SJSA1 (cell line): Measurements from ENCODE around the gene HMGN5. TPM values are rescaled to one million over a fixed set of nuclear protein-coding genes. Genes with fewer than 3 reads are reported as not detected.

Source experiments
- DNase-seq, 2 experiments: peaks; one replicate each; pipeline ENCODE4 v3.0.0-alpha.2; 2015 to 2020; ENCODE audit warnings: low spot score in 2 of 2, low read depth in 1 of 2
- H3K27ac ChIP-seq: fragments of 250-450 bp; sonication (Bioruptor Pico); 2 replicates; pipeline ENCODE4 v1.5.1; 2020; ENCODE audit warnings: mild to moderate bottlenecking, moderate library complexity
- H3K27me3 ChIP-seq: fragments of 250-450 bp; sonication (Bioruptor Pico); replicated peaks from 2 replicates; pipeline ENCODE4 v1.5.1; 2020; ENCODE audit warnings: mild to moderate bottlenecking, moderate library complexity
- H3K36me3 ChIP-seq: fragments of 250-450 bp; sonication (Bioruptor Pico); 2 replicates; pipeline ENCODE4 v1.5.1; 2020; ENCODE audit warnings: mild to moderate bottlenecking
- H3K4me1 ChIP-seq: fragments of 250-450 bp; sonication (Bioruptor Pico); replicated peaks from 2 replicates; pipeline ENCODE4 v1.6.1; 2021; ENCODE audit warnings: mild to moderate bottlenecking
- H3K4me3 ChIP-seq: fragments of 250-450 bp; sonication (Bioruptor Pico); 2 replicates; pipeline ENCODE4 v1.5.1; 2020; ENCODE audit warnings: mild to moderate bottlenecking
- H3K9me3 ChIP-seq: fragments of 250-450 bp; sonication (Bioruptor Pico); replicated peaks from 2 replicates; pipeline ENCODE4 v1.5.1; 2020; ENCODE audit warnings: mild to moderate bottlenecking
- total RNA-seq: library from RNA; depleted of rRNA; stranded (reverse); fragments of >200 nt; shearing (Covaris generic); gene quantifications from 2 replicates; pipeline ENCODE4 v1.2.3, GENCODE V29; 2014

HMGN5 gene
- total RNA-seq, 1 experiment from 2014 or later = 1.1 TPM

- Histone ChIP-seq H3K4me1 (no peaks in the 10 kb centered on the region), H3K27ac (peak overlapping the region; percentile 82), H3K36me3 (no peaks in the 10 kb centered on the region), H3K4me3 (peak overlapping the region; percentile 46), H3K27me3 (no peaks in the 10 kb centered on the region), H3K9me3 (no peaks in the 10 kb centered on the region)
- peak in 1 of 2 experiments; percentile 12 for DNase-seq
These were observed 725 bp upstream of the HMGN5 start for GRCh38 chrX:81202456-81202819.

GRCh38 chrX:81201071-81201470 is 642 bp downstream of the HMGN5 start:
- Histone ChIP-seq H3K4me1 (no peaks in the 10 kb centered on the region), H3K4me3 (peak overlapping the region; percentile 46), H3K27me3 (no peaks in the 10 kb centered on the region), H3K36me3 (no peaks in the 10 kb centered on the region), H3K27ac (peak overlapping the region; percentile 82), H3K9me3 (no peaks in the 10 kb centered on the region)
- DNase-seq = peak in 1 of 2 experiments; percentile 9

- Histone ChIP-seq H3K27ac (no peak overlapping the region), H3K4me1 (no peaks in the 10 kb centered on the region), H3K9me3 (no peaks in the 10 kb centered on the region), H3K27me3 (no peaks in the 10 kb centered on the region), H3K4me3 (no peak overlapping the region), H3K36me3 (no peaks in the 10 kb centered on the region)
- peak; percentile 24 to 42 for DNase-seq
These were observed 6.0 kb downstream of the HMGN5 start for GRCh38 chrX:81195712-81196111.

- Histone ChIP-seq H3K4me3 (no peak overlapping the region), H3K9me3 (no peaks in the 10 kb centered on the region), H3K27ac (no peak overlapping the region), H3K4me1 (no peaks in the 10 kb centered on the region), H3K27me3 (no peaks in the 10 kb centered on the region), H3K36me3 (no peaks in the 10 kb centered on the region)
- no peak for DNase-seq
These were observed 6.5 kb downstream of the HMGN5 start for GRCh38 chrX:81195259-81195658.

DNA sequence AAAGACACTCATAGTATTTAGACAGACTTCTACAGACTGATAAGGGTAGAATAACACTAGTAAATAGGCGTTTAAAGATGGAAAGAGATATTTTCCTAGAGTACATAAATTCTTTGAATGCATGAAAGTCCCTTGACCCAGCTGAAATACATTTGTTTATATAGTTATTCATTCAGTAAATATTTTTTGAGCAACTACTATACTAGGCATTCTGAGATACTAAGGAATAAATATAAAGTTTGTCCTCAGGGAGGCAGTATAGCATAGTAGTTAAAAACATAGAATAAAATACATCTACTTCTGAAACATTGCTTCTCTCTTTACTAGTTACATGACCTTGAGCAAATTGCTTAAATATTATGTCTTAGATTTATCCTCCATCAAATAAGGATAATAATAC is 27.4 kb downstream of the HMGN5 start:
- no peaks in the 10 kb centered on the region for H3K36me3 ChIP-seq
- H3K27ac ChIP-seq = no peak overlapping the region
- peak in 1 of 2 experiments; percentile 18 for DNase-seq
- no peaks in the 10 kb centered on the region for H3K9me3 ChIP-seq
- H3K27me3 ChIP-seq = no peaks in the 10 kb centered on the region
- H3K4me1 ChIP-seq = no peaks in the 10 kb centered on the region
- H3K4me3 ChIP-seq = no peak overlapping the region

- Histone ChIP-seq H3K27me3 (no peaks in the 10 kb centered on the region), H3K4me3 (no peak overlapping the region), H3K4me1 (no peaks in the 10 kb centered on the region), H3K9me3 (no peaks in the 10 kb centered on the region), H3K36me3 (no peaks in the 10 kb centered on the region), H3K27ac (no peak overlapping the region)
- no peak for DNase-seq
These were observed 33.3 kb downstream of the HMGN5 start for GRCh38 chrX:81168391-81168790.

DNA sequence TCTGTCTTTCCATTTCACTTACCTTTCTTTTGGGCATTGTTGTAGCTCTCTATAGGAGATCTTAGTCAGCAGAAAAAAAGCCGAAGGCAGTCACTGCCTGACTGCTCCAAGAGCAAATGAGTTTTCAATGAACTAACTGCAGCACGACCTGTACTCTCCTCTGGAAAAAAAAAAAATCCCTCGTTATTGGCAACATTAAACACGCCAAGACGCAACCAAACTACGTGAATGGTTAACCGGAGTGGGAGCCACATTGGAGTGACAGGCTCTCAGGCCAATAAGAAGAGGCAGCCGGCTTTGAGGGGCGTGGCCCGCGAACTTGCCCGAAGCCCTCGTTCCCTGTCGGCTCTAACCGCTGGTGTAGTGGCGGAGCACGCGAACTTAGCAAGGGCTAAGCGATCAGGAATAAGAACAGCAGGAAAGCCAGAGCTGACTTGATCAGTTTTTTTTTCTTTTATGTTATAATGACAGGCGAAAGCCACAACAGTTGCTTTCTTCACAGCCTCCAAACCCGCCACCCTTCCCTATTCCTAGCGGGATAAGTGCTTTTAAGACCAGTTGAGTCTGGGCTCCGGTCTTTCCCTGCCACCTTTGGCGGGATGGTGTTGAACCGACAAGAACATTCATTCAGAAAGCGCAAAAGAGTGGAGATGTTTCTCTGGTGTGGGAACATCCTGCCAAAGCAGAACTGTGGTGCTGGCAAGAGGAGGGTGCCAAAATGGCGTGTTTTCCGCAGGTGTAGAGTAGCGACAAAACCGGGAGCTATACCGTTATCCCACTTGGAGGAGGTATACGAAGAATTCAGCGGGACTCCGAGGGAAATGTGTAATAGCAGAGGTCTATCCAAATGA is 80.0 kb downstream of the HMGN5 start:
- Histone ChIP-seq H3K9me3 (no peaks in the 10 kb centered on the region), H3K4me3 (peak overlapping the region; percentile 39), H3K27me3 (no peaks in the 10 kb centered on the region), H3K4me1 (no peaks in the 10 kb centered on the region), H3K27ac (no peak overlapping the region), H3K36me3 (no peaks in the 10 kb centered on the region)
- peak; percentile 76 to 84 for DNase-seq

DNA sequence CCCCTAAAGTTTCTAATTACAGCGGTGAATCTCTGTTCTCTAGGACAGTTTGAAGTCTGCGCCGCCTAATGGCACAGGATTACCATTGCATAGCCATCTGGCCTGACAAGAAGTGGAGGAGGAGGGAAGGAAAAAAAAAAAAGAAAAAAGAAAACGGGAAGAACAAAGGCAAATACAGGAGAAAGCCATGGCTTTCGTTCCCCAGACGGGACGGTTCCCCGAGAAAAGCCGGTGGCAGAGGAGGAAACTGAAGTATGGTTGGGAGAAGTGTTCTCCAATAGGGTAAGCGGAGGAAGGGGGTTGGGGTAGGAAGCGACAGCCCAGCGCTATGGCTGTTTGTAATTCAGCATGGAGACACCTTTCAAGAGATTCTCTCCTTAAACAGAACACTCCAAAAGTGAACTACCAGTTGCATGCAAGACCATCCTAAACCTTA is 80.8 kb downstream of the HMGN5 start:
- Histone ChIP-seq H3K9me3 (no peaks in the 10 kb centered on the region), H3K4me1 (no peaks in the 10 kb centered on the region), H3K36me3 (no peaks in the 10 kb centered on the region), H3K27me3 (no peaks in the 10 kb centered on the region), H3K27ac (no peak overlapping the region), H3K4me3 (peak overlapping the region; percentile 39)
- peak; percentile 40 to 57 for DNase-seq

- Histone ChIP-seq H3K4me3 (peak overlapping the region; percentile 39), H3K27me3 (no peaks in the 10 kb centered on the region), H3K9me3 (no peaks in the 10 kb centered on the region), H3K27ac (no peak overlapping the region), H3K4me1 (no peaks in the 10 kb centered on the region), H3K36me3 (no peaks in the 10 kb centered on the region)
- DNase-seq = no peak
These were observed 81.3 kb downstream of the HMGN5 start for GRCh38 chrX:81120258-81120935.

DNA sequence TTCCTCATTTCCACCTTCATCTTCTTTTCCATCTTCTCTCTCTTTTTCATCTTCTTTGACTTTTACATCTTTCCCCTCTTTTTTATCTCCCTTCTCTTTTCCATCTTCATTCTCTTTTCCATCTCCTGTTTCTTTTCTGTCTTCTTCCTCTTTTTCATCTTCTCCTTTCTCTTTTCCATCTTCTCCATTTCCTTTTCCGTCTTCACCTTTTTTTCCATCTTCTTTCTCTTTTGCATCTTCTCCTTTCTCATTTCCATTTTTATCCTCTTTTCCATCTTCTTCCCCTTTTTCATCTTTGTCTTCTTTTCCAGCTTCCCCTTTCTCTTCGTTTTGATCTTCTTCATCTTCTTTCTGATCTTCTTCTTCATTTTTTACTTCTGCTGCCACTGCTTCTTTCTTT is 87.0 kb downstream of the HMGN5 start:
- no peaks in the 10 kb centered on the region for H3K36me3 ChIP-seq

GRCh38 chrX:81110286-81110685 is 91.4 kb downstream of the HMGN5 start:
- DNase-seq = no peak
- H3K27me3 ChIP-seq = no peaks in the 10 kb centered on the region
- no peaks in the 10 kb centered on the region for H3K4me1 ChIP-seq
- no peaks in the 10 kb centered on the region for H3K9me3 ChIP-seq
- no peaks in the 10 kb centered on the region for H3K36me3 ChIP-seq
- no peak overlapping the region for H3K4me3 ChIP-seq
- H3K27ac ChIP-seq = no peak overlapping the region

More for the DNA sequence above, 87.0 kb downstream of the HMGN5 start:
- H3K27me3 ChIP-seq = no peaks in the 10 kb centered on the region
- no peak overlapping the region for H3K27ac ChIP-seq
- H3K4me3 ChIP-seq = no peak overlapping the region
- no peak for DNase-seq
- no peaks in the 10 kb centered on the region for H3K9me3 ChIP-seq
- no peaks in the 10 kb centered on the region for H3K4me1 ChIP-seq

DNA sequence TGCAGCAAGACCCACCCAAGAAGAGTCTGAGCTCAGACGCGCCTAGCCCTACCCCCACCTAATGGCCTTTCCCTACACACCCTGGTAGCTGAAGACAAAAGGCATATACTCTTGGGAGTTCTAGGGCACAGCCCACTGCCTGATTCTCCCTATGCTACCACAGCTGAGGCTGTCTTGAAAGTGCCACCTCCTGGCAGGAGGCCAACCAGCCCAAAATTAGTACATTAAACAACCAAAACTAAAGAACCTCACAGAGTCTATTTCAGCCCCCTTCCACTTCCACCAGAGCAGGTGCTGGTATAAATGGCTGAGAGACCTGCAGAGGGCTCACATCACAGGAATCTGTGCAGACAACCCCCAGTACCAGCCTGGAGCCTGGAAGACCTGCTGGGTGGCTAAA is 119.1 kb downstream of the HMGN5 start:
- Histone ChIP-seq H3K27me3 (no peaks in the 10 kb centered on the region), H3K9me3 (no peaks in the 10 kb centered on the region), H3K4me3 (no peak overlapping the region), H3K4me1 (no peaks in the 10 kb centered on the region), H3K36me3 (no peaks in the 10 kb centered on the region), H3K27ac (no peak overlapping the region)
- DNase-seq = no peak
